GM12892 (cell line): ENCODE measurements around the gene SRD5A3.

Source experiments
- DNase-seq: peaks from one replicate; pipeline ENCODE4 v3.0.0; 2011; ENCODE audit not compliant: insufficient read length
- FAIRE-seq: peaks from 2 replicates; lab custom pipeline; 2011; peaks lifted over from hg19 to GRCh38; lab: Jason Lieb, UNC
- POLR2A ChIP-seq: IDR thresholded peaks from 2 replicates; pipeline ENCODE4 v1.6.1; 2011; ENCODE audit warnings: low read depth, low read length, control low read depth
- POLR2AphosphoS5 ChIP-seq: IDR thresholded peaks from 2 replicates; pipeline ENCODE4 v1.6.1; 2011; ENCODE audit warnings: low read depth, low read length, control low read depth
- TAF1 ChIP-seq: IDR thresholded peaks from 2 replicates; pipeline ENCODE4 v1.6.1; 2011; ENCODE audit warnings: low read depth, mild to moderate bottlenecking, control low read depth, low read length, borderline replicate concordance

The SRD5A3 gene

DNA sequence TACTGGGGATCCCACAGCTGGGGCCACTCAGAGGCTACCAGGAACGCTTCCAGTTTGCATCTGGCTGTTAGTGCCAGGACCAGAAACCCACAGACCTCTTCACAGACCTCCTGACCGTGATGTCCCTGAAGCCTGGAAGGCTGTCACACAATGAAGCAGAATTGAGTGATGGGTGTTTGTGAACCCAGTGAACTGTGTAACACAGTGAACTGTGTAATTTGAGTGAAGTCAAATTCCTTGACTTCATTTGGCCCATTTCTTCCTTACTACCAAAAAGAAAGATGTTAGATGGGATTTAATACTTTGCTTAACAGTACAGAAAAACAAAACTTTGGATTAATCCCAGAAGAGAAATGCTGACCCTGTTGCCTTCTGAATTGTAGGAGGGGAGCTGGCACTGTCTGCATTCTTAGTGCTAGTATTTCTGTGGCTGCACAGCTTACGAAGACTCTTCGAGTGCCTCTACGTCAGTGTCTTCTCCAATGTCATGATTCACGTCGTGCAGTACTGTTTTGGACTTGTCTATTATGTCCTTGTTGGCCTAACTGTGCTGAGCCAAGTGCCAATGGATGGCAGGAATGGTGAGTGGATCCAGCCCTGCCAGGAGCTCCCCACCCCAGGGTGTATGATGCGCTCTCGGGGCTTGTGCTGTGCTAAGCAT is 17.8 kb downstream of the SRD5A3 start:
- no peak for DNase-seq
- TF ChIP-seq TAF1 (no peak), POLR2A (no peak), POLR2AphosphoS5 (no peak)
- FAIRE-seq = no peak

DNA sequence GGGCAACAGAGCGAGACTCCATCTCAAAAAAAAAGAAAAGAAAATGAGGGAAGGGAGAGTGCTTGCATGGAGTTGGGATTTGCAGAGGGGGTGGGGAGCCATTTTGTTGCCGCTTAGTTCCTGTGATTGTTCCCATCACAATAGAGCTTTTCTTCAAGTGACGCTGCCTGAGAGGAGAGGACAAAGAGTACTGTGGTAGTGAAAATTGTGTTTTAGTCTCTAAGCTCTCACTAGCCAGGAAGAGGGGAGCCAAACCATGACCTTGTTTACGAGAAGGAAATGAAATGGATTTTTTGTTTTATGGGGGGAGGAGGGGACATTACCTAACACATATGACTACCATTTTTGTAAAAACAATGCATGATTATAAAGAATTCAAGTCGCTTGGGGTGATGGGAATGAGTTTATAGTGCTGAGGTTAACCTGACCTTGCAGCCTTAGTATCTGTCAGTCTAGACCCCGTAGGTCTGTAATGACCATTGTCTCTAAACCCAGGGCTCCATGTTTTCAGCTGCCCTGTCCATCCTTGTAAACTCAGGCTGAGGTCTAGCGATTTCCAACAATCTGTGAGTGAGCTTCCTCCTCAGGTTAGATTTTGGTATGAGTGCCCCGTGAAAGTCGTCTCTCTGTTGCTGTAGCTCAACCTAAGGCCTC is 18.8 kb downstream of the SRD5A3 start:
- no peak for DNase-seq
- FAIRE-seq = no peak
- no peak for TF ChIP-seq POLR2AphosphoS5
- TF ChIP-seq TAF1 = no peak
- no peak for TF ChIP-seq POLR2A

- no peak for TF ChIP-seq TAF1
- no peak for TF ChIP-seq POLR2A
- no peak for TF ChIP-seq POLR2AphosphoS5
- DNase-seq (no peak), FAIRE-seq (no peak)
These were observed 19.3 kb downstream of the SRD5A3 start for GRCh38 chr4:55365345-55365728.

DNA sequence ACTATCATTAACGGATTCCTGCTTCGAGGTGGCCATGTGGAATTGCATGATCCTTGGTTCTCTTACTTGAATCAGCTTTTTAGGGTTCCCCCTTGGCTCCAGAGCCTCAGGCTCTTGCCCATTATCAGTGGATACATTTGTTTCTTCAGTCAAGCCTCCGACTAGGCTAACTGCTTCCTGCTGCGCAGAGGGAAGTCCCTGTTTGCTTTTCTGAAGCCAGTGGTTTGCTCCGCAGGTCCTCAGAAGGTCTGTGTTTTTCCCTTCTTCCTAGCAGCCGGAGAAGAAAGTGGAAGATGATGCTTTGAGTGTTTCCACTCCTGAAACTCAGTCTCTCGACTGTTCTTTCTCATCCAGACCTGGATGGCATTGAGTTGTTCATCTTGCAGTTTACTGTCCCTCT is 20.6 kb downstream of the SRD5A3 start:
- no peak for FAIRE-seq
- no peak for TF ChIP-seq POLR2A
- DNase-seq = no peak

DNA sequence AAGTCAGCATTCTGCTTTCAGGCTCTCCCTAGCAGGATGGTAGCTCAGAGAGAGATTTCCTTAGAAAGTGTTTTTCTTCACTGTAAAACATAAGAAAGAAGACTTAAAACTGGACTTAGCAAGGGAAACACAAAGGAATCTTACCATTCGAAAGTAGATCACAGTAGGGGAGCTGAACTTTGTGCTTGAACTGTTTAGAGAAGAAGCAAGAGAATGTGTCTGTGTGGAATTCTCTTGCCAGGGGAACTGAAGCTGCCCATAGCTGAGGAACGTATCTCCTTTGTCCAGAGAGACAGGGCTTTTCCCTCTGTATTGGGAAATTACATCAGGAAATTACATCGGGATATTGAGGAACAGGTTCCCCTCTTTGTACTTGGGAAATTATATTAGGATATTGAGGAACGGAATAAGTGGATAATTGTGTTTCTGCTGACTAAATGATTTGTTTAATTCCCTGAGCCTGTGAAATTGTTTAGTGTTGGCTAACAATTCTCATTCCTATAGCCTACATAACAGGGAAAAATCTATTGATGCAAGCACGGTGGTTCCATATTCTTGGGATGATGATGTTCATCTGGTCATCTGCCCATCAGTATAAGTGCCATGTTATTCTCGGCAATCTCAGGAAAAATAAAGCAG is 21.2 kb downstream of the SRD5A3 start:
- TF ChIP-seq POLR2A = no peak
- TF ChIP-seq TAF1 = no peak
- TF ChIP-seq POLR2AphosphoS5 = no peak
- DNase-seq (no peak), FAIRE-seq (no peak)

DNA sequence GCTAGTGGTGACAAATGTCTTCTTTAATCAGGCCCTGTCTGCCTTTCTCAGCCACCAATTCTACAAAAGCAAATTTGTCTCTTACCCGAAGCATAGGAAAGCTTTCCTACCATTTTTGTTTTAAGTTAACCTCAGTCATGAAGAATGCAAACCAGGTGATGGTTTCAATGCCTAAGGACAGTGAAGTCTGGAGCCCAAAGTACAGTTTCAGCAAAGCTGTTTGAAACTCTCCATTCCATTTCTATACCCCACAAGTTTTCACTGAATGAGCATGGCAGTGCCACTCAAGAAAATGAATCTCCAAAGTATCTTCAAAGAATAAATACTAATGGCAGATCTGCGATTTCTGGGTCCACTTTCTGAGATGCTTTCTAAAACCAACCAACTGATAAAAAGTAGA is 23.9 kb downstream of the SRD5A3 start:
- DNase-seq (no peak), FAIRE-seq (no peak)
- TF ChIP-seq TAF1 (no peak), POLR2AphosphoS5 (no peak), POLR2A (no peak)

DNA sequence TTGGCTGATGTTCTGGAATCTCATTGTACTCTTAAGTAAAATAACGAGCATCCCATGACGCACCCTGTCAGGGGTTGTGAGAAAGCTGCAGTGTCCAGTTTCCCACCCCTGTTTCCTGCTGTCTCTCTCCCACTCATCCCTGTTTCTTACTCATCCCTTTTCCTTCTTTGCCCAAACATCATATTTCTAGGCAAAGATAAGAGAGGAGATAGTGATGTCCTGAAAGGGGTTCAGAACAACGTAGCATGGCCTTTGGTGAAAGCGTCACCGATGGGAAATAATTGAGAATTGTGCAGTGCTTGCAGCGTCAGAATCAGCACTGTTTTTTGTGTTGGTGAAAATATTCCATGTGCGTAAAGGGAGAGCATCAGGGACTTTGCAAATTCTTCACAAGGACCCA is 26.2 kb downstream of the SRD5A3 start:
- no peak for TF ChIP-seq TAF1
- TF ChIP-seq POLR2A = no peak
- no peak for TF ChIP-seq POLR2AphosphoS5
- no peak for FAIRE-seq
- no peak for DNase-seq

- DNase-seq (no peak), FAIRE-seq (no peak)
- TF ChIP-seq POLR2AphosphoS5 = no peak
- TF ChIP-seq TAF1 = no peak
- TF ChIP-seq POLR2A = no peak
These were observed 27.4 kb downstream of the SRD5A3 start for GRCh38 chr4:55373461-55373860.

GRCh38 chr4:55376698-55377097 is 30.7 kb downstream of the SRD5A3 start:
- FAIRE-seq (no peak), DNase-seq (no peak)
- no peak for TF ChIP-seq TAF1
- no peak for TF ChIP-seq POLR2AphosphoS5
- TF ChIP-seq POLR2A = no peak

DNA sequence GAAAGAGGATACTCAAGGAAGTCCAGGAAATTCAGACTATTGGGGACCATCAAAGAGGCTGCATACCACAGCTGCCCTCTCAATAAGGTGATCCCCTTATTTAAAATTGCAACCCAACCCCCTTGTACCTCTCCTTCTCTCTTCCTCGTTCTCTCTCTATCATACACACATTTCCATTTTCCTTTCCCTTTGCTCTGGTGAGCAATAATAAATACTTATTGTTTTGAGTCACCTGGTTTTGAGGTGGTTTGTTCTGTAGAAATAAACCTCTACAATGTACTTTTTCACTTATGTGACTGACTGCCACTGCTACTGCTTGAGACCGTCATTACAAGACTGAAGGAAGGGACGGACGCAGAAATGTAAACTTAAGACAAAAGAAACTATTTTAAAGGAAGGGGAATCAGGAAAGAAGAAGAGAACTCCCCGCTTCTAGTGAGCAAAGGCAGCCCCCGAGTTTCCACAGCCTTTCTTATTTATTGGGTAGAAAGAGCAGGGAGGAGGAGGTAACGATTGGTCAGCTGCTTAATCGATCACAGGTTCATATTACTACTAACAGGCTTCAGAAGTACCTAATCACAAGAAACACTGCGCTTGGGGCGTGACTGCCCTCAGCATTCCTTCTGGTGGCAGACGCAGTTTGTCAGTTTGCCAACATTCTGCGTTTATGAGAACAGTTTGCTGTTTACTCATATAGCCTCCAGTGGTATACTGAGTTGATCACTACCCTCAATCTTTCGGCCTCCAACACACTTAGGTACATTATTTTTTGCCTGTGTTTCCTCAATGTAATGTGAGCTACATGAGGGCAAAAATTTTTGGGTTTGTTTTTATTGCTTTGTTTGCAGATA is 32.8 kb downstream of the SRD5A3 start:
- no peak for TF ChIP-seq POLR2AphosphoS5
- TF ChIP-seq POLR2A = no peak
- no peak for TF ChIP-seq TAF1
- DNase-seq = no peak
- FAIRE-seq = no peak

GRCh38 chr4:55380576-55380975 is 34.5 kb downstream of the SRD5A3 start:
- FAIRE-seq = no peak
- no peak for DNase-seq

More at GRCh38 chr4:55380576-55380975, 34.5 kb downstream of the SRD5A3 start:
- TF ChIP-seq POLR2A = no peak
- no peak for TF ChIP-seq POLR2AphosphoS5
- no peak for TF ChIP-seq TAF1
